ENCODE measurements around the gene NXPE4.

GRCh38 chr11:114559425-114560310 lies 35.9 kb downstream of the NXPE4 start, which contains the start of gene NXPE1:
- TF ChIP-seq, protein P1, sequence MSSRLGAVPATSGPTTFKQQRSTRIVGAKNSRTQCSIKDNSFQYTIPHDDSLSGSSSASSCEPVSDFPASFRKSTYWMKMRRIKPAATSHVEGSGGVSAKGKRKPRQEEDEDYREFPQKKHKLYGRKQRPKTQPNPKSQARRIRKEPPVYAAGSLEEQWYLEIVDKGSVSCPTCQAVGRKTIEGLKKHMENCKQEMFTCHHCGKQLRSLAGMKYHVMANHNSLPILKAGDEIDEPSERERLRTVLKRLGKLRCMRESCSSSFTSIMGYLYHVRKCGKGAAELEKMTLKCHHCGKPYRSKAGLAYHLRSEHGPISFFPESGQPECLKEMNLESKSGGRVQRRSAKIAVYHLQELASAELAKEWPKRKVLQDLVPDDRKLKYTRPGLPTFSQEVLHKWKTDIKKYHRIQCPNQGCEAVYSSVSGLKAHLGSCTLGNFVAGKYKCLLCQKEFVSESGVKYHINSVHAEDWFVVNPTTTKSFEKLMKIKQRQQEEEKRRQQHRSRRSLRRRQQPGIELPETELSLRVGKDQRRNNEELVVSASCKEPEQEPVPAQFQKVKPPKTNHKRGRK (tag; IDR thresholded peaks at IDR 0.05): no peak
- TF ChIP-seq NFE2 (IDR thresholded peaks at IDR 0.05; ENCODE audit: low read depth) (no peak), FIP1L1 (IDR thresholded peaks at IDR 0.05; ENCODE audit: low read depth, low read length, poor library complexity, severe bottlenecking) (no peak), TAF1 (IDR thresholded peaks at IDR 0.05; ENCODE audit: control insufficient read depth, extremely low read depth, insufficient read depth, low read length, severe bottlenecking) (no peak), EGR1 (conservative IDR thresholded peaks at IDR 0.05) (no peak), ZNF583 (CRISPR knock-in tag; IDR thresholded peaks at IDR 0.05) (no peak)
- TF ChIP-seq, protein P2, sequence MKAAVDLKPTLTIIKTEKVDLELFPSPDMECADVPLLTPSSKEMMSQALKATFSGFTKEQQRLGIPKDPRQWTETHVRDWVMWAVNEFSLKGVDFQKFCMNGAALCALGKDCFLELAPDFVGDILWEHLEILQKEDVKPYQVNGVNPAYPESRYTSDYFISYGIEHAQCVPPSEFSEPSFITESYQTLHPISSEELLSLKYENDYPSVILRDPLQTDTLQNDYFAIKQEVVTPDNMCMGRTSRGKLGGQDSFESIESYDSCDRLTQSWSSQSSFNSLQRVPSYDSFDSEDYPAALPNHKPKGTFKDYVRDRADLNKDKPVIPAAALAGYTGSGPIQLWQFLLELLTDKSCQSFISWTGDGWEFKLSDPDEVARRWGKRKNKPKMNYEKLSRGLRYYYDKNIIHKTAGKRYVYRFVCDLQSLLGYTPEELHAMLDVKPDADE (conservative IDR thresholded peaks at IDR 0.05; ENCODE audit: control insufficient read depth, low read depth, low read length): no peak
- TF ChIP-seq, protein P3, sequence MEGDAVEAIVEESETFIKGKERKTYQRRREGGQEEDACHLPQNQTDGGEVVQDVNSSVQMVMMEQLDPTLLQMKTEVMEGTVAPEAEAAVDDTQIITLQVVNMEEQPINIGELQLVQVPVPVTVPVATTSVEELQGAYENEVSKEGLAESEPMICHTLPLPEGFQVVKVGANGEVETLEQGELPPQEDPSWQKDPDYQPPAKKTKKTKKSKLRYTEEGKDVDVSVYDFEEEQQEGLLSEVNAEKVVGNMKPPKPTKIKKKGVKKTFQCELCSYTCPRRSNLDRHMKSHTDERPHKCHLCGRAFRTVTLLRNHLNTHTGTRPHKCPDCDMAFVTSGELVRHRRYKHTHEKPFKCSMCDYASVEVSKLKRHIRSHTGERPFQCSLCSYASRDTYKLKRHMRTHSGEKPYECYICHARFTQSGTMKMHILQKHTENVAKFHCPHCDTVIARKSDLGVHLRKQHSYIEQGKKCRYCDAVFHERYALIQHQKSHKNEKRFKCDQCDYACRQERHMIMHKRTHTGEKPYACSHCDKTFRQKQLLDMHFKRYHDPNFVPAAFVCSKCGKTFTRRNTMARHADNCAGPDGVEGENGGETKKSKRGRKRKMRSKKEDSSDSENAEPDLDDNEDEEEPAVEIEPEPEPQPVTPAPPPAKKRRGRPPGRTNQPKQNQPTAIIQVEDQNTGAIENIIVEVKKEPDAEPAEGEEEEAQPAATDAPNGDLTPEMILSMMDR (IDR thresholded peaks at IDR 0.05 in 2 of 3, conservative IDR thresholded peaks at IDR 0.05 in 1 of 3; ENCODE audit: insufficient read depth in 2 of 3, low read depth in 1 of 3, low read length in 3 of 3): no peak

Data from K562 (cell line).